GM04503 (cell line): ENCODE measurements around the gene FRY.
A peak's percentile ranks its signal among the peaks of the same experiment; 100 is the strongest.

Experiments used
- DNase-seq: peaks from one replicate; pipeline ENCODE4 v3.0.0-alpha.2; 2012; ENCODE audit warnings: low read depth

The FRY gene

DNA sequence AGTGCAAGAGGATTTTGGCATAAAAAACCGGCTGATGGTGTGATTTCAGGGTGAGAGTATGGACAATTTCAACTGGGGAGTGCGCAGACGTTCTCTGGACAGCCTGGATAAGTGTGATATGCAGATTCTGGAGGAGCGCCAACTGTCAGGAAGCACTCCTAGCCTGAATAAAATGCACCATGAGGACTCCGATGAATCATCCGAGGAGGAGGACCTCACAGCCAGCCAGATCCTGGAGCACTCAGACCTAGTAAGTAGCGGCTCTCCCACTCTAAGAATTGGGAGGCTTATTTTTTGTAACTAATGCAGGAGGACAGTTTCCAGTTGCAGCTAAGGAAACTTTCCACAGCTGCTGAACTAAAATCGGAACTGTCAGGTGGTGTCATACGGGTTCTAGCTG, 230.0 kb downstream of the FRY start:
- DNase-seq: no peak

DNA sequence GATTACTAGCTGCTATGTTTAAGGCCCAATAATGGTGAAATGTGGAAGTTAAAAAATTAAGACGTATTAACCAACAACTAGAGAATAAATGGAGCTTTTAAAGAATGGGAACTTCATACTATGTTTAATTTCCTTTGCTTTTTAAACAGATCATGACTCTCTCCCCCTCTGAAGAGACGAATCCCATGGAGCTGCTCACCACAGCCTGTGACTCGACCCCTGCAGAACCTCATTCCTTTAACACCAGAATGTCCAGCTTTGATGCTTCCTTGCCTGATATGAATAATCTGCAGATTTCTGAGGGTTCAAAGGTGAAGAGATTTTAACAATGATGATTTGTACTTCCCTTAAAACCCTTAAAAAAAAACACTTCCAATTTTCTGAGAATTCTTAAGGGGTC, 230.6 kb downstream of the FRY start:
- no peak for DNase-seq

DNA sequence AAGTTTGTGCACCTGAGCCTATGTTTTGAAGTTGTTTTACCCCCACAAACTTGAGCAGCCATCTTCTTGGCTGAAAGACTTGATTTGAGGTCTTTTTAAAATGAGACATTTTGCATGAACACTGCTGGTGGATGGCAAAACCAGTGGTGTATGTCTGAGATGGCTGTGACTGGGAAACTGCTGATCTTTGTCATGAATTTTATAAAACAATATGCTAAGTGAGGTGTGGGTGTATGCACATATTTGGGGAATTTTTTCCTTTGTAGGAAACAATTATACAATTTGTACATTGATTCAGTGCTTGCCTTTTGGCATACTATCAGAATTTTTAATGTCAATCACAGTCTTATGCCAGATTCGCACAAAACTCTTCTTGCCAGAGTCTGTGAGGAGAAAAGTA, 231.0 kb downstream of the FRY start:
- no peak for DNase-seq

DNA sequence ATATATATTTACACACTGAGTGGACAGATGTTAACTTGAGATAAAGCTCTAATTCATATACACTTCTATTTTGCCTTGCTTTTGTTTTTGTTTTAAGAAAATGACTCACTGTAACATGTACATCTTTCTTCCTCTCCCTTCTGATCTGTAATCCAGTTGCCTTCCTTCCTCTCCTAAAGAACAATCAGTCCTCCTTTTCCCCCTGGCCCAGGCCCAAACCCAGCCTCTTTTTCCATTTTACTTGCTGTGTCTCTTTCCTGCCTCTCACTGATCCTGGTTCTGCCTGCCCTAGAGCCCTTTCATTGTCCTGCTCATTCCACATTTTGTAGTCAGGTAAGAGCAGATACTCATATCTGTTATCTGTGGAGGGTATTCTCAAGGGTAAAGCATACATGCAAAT, 232.8 kb downstream of the FRY start:
- DNase-seq: no peak

DNA sequence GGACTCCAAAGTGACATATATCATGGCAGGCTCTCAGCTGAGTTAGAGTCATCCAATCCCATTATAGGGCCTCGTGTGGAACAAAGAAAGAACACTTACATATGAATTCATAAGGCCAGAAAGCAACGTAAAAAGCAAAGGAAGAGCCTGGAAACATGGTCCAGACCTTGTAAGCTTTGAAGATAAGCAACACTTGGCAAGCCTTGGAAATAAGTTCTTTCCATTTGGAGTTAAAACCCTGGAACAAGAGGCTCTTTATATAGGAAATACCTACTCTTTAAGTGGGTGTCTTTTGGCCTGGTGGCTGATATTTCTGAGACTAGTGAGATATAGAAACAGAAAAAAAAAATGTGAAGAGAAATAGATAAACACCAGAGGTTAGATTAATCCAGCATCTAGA, 234.2 kb downstream of the FRY start:
- DNase-seq: no peak

DNA sequence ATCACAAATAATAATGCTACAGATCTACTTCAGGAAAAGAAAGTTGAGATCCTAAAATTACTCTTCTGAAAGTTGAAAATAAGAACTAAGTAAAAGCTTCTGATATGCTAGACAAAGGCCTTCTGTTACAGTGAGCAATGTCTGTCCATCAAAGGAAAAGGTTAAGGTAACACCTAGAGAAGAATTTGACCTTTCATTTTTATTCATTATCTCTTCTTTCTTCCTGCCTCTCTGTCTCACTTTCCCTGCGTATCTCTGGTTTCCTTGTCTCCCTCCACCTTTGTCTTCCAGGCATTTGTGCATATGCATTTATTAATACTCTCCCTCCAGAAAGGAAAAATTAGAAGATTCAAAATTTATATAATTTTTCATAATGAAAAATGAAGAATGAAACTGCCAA, 234.6 kb downstream of the FRY start:
- DNase-seq: no peak

DNA sequence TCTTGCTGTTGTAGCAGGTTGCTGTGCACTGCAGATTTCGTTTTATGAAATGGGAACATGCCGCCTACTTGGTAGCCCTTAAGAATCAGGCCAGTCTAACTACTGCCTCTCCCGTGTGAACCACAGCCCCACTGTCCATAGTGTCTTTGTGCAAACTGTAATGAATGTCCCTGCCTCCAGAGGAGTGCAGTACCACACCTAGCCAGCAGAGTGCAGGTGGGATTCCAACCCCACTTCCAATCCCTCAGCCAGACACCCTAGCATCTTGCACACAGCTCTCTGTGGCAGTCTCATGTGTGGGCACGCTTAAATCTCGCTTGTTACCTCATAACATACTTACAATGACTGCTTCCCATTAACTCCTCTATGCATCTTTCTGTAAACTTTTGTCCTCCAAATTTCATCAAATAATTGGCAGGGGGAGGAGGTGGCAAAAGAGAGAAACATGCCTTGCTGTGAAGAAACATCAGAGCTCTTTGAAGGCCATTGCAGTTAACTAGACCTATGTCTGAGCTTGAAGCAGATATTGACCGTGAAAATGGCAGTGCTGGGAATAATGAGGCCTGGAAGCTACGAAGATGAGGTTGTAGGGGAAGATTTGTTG, 236.4 kb downstream of the FRY start:
- DNase-seq: no peak

DNA sequence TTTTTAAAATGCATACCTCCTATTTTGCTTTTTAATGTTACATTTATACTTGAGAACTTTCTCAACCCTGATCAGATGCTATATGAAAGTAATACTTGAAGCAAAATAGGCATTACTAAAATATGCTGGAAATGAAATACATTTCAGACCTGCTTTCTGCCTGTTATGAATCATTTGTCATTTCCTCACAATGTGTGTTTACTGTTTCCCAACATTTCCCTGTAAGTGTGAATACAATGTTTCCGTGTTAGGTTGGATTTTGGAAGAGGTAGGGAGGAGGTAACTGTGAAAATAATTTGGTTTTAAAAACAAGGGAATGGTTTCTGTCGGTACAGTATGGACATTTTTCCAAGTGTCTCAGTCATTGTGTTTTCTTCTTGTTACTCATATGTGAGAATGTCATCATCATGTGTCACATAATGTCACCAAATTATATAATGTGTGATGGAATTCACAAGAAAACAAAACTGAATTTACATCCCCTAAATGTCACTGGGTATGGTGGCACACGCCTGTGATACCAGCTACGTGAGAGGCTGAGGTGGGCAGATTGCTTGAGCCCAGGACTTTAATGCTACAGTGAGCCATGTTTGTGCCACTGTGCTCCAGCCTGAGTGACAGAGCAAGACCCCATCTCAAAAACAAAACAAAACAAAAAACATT, 240.6 kb downstream of the FRY start:
- no peak for DNase-seq

DNA sequence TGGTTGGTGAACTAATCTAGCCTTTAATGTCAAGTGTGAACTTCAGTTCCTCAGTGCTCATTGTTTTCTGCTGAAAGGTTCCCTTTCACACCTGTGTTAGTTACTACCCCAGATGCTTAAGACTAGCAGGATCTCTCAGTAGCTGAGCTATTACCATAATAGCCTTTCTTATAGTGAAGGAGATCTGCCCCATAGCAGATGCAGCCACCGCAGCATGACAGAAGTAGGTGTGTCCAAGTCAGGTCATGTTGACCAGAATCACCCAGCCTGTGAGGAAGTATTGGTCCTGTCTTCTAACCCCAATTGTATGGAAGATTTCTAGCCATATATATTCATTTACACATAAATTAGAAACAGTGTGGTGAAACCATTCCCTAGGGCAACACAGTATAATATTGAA, 246.3 kb downstream of the FRY start:
- DNase-seq: no peak

DNA sequence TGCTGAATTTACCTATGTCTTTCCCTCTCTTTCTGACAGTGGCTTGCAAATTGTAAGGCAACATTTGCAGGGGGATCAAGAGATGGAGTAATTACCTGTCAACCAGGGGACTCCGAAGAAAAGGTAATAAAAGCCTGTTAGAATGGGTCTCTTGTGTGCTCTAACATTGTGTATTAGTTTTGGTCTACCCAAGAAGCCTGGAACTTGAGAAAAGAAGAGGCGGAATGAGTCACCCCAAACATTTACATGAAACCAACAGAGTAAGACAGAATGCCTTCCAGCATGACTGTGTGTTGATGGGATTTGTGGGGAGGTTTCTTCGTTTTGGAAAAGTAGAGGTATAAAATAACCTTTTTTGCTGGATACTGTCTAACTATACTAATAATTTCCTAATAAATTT, 246.9 kb downstream of the FRY start:
- no peak for DNase-seq

DNA sequence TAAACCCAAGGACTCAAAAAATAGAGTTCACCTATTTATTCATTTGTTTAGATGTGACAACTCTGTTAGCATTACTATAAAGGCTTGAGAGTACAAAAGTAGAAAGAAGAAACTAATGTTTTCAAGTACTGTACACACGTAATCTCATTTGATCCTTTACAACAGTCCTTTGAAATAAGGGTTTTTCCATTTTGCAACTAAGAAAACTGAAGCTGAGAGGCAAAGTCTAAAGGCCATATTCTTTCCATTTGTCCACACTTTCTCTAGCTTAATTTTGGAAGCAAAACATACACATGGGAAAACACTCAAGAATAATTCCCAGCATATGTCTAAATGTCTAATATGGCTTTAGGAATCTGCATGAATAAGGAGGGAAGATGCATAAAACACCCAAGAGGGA, 249.5 kb downstream of the FRY start:
- DNase-seq: no peak

DNA sequence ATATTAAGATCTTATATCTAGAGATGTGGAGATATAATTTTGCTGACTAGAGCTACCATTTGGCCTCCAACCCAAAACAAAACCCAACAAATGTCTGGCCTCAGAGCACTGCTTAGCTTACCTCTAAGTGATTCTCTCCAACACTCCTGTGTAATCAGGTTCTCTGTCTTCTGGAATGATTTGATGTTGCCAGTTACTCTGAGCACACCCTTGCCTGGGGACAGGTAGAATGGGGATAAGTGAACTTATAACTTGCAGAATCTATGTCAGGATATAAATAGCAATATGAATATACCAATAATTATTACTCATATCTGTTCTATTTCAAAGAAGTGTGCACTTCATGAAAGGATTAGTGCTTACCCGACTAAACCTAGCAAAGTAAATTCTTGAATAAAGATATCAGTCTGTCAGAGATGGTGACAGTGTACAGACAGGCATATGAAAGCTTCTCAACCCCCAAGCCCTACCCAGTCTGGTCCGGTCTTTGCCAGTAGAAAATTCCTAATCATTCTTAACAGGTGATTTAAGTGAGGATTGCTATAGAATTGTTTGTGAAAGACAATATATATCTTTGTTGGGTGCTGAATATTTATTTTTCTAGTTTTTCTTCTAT, 250.6 kb downstream of the FRY start:
- DNase-seq: no peak

DNA sequence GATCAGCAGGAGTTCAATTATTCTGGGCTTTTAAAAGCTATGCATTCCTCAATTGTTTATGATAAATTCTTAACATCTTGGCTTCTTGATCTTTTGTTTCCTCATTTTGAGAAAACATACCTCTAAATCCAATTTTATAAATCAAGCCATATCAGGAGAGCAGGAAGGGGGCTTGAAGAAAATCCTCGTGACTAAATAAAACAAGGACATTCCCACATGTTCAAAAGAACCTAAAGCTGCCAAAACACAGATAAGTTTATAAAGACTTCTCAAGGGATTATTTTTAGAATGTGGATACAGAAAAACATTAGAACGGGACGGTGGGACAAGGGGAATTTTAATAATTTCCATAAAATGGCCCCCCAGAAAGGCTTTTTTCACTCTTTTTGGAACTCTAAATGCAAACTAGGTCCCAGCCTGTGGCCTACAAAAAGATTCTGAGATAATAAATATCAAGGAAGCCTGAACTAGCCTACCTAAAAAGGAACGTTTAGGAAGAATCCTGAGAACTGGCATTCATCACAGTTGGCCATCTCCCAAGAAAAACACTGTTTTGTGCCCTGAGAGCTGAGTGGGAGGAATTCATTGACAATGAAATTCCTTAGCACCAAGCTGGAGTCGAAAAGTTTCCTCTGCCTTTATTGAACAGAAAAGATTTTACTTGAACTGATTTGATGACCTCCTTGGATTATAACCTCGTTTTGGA, 253.5 kb downstream of the FRY start:
- DNase-seq: peak; percentile 21

DNA sequence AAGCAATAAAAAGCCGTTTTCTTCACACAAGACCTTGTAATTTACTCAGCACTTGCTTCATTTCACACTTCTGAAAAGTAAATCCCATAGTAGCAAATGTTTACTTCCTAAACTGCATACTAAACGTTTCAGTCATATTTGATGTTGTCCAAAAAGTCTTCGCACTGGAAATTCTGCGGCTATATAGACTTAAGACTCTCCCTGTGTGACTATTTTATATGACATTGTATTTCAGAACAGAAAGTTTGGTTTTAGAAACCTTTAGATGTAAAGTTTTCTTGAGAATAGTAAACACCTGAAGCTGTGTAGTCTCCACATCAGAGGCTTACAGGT, 254.0 kb downstream of the FRY start:
- no peak for DNase-seq

DNA sequence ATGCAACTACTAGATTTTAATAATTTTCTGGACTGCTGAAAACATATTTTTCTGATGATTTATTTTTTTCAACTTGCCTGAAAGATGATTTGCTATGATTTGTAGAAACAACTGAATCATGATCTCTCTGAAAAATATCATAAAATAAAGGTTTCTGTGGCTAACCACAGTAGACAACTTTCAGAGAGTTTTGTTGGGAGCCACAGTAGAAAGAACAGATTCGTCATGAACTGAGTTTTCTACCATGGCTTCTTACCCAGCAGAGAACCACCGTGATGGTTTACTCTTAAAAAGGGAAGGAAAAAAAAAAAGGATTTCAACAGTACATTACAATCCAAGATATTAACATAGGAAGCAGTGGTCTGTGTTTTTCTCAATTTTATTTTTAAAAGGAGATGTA, 265.6 kb downstream of the FRY start:
- no peak for DNase-seq

DNA sequence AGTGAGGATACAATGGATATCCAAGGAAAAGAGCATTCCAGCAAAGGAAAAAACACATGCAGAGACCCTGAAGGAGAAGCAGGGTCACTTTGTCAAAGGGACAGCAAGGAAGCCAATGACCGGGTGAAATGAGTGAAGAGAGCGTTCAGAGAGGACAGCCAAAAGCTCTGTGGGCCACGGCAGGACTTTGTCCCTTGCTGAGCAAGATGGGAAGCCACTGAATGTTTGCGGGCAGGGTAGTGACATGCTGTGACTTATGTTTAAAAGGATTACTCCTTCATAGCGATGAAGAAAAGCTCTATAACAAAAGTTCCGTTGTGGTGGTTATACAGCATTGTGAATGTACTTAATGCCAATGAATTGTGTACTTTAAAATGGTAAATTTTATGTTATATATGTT, 267.1 kb downstream of the FRY start:
- DNase-seq: no peak

DNA sequence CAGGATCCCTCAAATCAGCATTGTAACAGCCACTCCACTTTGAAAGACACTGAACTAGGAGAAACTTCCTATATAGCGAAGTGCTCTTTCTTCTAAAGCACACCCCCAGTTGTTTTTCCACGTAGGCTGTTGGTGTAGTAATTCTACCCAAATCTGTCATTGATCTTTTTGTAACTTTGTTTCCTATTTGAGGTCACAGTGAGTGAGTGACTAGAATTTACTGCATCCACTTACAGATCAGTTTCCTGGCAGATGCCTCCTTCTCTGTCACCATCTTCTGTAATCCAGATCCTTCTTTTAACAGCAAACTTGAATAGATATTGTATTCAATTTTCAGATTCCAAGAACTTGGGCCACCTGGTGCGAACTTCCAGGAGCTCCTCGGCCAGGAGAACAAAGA, 268.3 kb downstream of the FRY start:
- no peak for DNase-seq

DNA sequence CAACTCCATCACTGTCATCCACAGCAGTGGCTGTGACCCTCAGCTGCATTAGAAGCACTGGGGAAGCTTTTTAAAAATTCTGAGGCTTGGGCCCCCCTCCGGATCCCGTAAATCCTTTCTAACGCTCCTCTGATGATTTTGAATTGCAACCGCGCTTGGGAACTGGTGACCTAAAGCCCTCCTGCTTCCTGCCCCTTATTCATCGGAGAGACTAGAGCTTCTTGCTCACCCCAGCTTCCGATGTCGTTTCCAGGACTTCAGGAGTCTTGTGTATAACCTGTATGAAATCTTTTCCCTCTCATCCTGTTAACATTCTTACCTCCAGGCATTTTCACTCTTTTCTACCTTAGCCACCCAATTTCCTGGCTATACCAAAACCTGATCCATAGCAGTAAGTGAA, 268.8 kb downstream of the FRY start:
- DNase-seq: no peak

DNA sequence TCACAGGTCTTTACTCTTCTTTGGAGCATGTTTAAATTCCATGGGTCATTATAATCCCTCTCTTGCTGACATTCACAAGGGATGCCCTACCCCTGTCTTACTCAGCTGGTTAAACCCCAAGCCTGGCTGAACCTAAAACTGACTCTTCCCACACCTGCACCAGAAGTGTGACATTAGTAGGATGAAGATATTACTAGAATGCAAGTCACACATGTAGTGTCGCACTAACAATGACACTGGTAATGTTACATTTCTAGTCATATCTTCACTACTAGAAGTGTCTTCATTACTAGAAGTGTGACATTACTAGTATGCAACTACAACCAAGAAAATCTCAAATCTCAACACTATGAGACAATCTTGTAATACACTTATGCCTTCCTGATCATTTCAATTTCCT, 269.3 kb downstream of the FRY start:
- DNase-seq: no peak

DNA sequence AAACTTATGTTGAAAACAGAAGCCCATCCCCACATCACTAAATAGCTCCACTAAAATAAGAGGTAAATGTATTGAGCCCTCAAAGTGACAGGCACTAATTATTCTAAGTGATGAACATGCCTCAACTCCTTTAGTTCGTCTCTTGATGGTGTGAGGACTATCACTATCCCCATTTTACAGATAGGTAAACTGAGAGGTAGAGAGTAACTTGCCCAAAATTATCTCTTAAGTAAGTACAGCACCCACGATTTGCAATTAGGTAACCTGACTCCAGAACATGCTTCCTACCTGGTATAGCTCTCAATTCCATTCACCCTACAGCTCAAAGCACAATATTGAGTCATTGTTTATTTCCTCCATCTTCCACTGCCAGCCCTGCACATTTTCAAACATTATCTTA, 270.9 kb downstream of the FRY start:
- DNase-seq: no peak

DNA sequence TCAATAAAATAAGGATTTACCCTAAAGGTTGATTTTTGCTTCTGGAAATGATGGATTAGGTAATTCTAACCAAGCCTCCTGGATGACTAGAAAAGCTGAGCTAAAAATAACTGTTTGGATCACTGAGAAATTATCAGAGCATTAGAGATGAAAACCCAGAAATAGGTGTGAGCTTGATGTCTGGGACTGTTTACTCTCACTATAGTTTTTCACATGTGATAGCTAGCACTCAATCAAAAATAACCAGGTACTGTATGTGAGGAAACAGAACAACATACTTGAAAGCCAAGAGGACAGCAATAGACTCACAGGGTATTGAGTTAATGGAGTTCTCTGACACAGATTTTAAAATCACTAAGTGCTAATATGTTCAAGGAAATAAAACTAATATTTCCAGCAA, 274.1 kb downstream of the FRY start:
- no peak for DNase-seq

DNA sequence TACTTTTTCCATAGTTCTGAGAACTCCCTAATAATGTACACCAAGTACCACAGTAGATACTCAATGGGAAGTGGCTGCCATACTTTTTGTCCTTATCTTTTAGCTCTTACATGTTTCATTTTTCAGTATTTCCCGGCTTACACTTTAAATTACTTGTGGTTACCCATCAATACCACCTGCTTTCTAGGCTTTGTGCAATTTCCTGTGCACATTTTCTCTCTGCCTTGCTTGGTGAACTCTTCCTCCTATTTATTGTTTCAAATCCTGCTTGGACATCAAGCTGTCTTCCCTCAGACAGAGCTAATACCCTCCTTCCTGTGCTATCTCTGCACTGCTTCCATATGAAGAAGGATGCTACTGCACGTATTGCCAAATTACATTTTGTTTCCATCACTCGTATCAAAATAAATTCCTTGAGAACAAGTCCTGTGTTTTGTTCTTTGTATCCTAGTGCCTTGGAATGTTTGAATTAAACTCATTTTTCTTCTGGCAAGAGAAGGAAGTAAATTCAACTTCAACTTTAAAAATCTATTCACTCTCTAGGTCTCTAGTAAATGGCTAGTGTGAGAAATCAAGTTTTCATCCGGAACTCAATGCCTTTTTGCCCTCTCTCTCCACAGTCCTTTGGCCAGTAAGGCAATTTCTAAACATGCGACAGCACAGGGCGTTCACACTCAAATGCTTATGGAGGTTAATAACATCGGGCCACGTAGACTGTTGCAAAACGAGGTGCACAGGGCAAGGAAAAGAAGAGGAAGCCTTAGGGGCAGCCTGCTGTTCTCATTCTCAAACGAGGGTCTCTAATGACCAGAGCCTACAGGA, 277.9 kb downstream of the FRY start:
- DNase-seq: no peak
